PC-3 (cell line): ENCODE results near the gene ESF1. TPM values are rescaled to one million over a fixed set of nuclear protein-coding genes. Genes with fewer than 3 reads are reported as not detected.

Source experiments
- ATAC-seq: fragments of 200-7000 bp; cut with Tn5 transposase; 2 replicates; pipeline ENCODE4 v1.9.1; 2020; ENCODE audit warnings: mild to moderate bottlenecking, moderate library complexity
- BruUV-seq: library from RNA; stranded (reverse); fragments of 400-500 nt; replicated peaks from 2 replicates; lab custom pipeline; 2021; lab: Mats Ljungman, UMichigan
- CTCF ChIA-PET: fragments of 300-600 bp; sonication (Branson Sonifier 250); formaldehyde crosslinking; loops from one replicate; lab custom pipeline; 2022; ENCODE audit warnings: antibody characterized with exemption; lab: Charles Lee
- POLR2A ChIA-PET: fragments of 300-600 bp; sonication (Branson Sonifier 250); formaldehyde crosslinking; loops from one replicate; lab custom pipeline; 2022; ENCODE audit warnings: antibody characterized with exemption; ENCODE audit not compliant: unreplicated experiment; lab: Charles Lee
- DNase-seq: peaks from one replicate; pipeline ENCODE4 v3.0.0-alpha.2; 2015
- H2AFZ ChIP-seq: fragments of 300-600 bp; sonication (generic); 2 replicates; pipeline ENCODE4 v1.6.0; 2016; ENCODE audit warnings: antibody characterized with exemption, low read length
- H3F3A ChIP-seq: fragments of 300-600 bp; sonication (generic); one replicate; pipeline ENCODE4 v1.6.0; 2017; ENCODE audit warnings: antibody characterized with exemption, low read length, control low read depth, mild to moderate bottlenecking; ENCODE audit not compliant: unreplicated experiment
- H3K27ac ChIP-seq: fragments of 300-600 bp; sonication (generic); 2 replicates; pipeline ENCODE4 v1.5.1; 2016; ENCODE audit warnings: mild to moderate bottlenecking, low read length
- H3K27me3 ChIP-seq: fragments of 300-600 bp; sonication (generic); 2 replicates; pipeline ENCODE4 v1.6.1; 2016; ENCODE audit warnings: low read length, mixed read lengths
- H3K36me3 ChIP-seq: fragments of 300-600 bp; sonication (generic); 2 replicates; pipeline ENCODE4 v1.6.1; 2016; ENCODE audit warnings: low read depth, mixed run types, low read length, mixed read lengths
- H3K4me1 ChIP-seq: fragments of 300-600 bp; sonication (generic); 2 replicates; pipeline ENCODE4 v1.5.1; 2016; ENCODE audit warnings: low read length; ENCODE audit not compliant: insufficient read depth
- H3K4me2 ChIP-seq: fragments of 300-600 bp; sonication (generic); 2 replicates; pipeline ENCODE4 v1.6.0; 2016; ENCODE audit warnings: low read length
- H3K4me3 ChIP-seq: fragments of 300-600 bp; sonication (generic); 2 replicates; pipeline ENCODE4 v1.5.1; 2016; ENCODE audit warnings: mild to moderate bottlenecking, low read length, mixed read lengths
- H3K79me2 ChIP-seq: fragments of 300-600 bp; sonication (generic); 2 replicates; pipeline ENCODE4 v1.6.1; 2017; ENCODE audit warnings: low read length, mixed read lengths
- H3K9ac ChIP-seq: fragments of 300-600 bp; sonication (generic); 2 replicates; pipeline ENCODE4 v1.6.0; 2016; ENCODE audit warnings: mild to moderate bottlenecking, low read length
- H3K9me2 ChIP-seq: fragments of 300-600 bp; sonication (generic); replicated peaks from 2 replicates; pipeline ENCODE4 v1.6.1; 2016; ENCODE audit warnings: mixed run types, low read length, mixed read lengths
- H3K9me3 ChIP-seq: fragments of 300-600 bp; sonication (generic); 2 replicates; pipeline ENCODE4 v1.6.1; 2016; ENCODE audit warnings: low read length, mixed read lengths
- H4K20me1 ChIP-seq: fragments of 300-600 bp; sonication (generic); 2 replicates; pipeline ENCODE4 v1.6.1; 2016; ENCODE audit warnings: low read length, mixed read lengths
- EZH2 ChIP-seq: fragments of 300-600 bp; sonication (generic); IDR thresholded peaks from one replicate; pipeline ENCODE4 v1.6.1; 2017; ENCODE audit warnings: antibody characterized with exemption, mild to moderate bottlenecking, low read length; ENCODE audit not compliant: unreplicated experiment
- EZH2phosphoT487 ChIP-seq: fragments of 300-600 bp; sonication (generic); IDR thresholded peaks from 2 replicates; pipeline ENCODE4 v1.6.1; 2018; ENCODE audit warnings: mild to moderate bottlenecking, antibody characterized with exemption, low read length, borderline replicate concordance
- intact Hi-C: fragments of 100-400 bp; cut with micrococcal nuclease; formaldehyde crosslinking; loops from 2 replicates; pipeline ENCODE4 v1.9.0; 2023
- total RNA-seq: library from RNA; depleted of rRNA; stranded (reverse); fragments of >200 nt; gene quantifications from 2 replicates; pipeline ENCODE4 v1.2.3, GENCODE V29; 2014
- TF ChIP-seq, protein P1 (sequence below): fragments of 300-600 bp; sonication (generic); conservative IDR thresholded peaks from 2 replicates; pipeline ENCODE4 v1.5.1; 2017; ENCODE audit warnings: antibody characterized with exemption, low read depth, mild to moderate bottlenecking, low read length

The ESF1 gene
- total RNA-seq, 1 experiment from 2014 or later: 13.7 TPM

DNA sequence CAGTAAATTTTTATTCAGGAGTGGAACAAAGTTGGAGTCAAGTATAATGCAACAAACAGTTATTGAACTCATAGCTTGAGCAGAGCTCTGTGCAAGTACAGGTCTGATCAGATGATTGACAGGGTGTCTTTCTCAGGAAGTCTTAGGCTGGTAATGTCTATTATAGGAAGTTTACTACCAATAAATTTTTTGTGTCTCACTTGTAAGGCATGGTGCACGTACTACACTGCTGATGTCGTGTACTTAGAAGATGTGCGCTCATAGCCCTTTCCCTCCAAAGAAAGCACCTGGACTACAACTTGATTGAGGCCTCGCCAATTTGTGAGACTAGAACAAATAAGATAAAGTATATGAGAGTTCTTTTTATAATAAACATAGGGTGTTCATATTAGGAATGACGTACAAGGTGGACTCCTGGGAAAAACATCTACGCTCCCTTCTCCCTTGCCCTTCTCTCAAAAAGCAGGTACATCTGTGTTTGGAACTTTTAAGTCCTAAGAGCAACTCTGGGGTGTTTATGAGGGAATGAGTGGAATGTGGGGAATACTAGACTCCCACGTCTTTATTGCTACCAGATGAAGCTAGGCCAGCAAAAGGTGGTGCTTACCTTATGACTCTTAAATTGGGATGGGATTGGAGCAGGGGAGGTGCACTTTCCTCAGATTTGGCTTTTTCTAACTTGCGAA lies 1.6 kb upstream of the ESF1 start:
- H3F3A ChIP-seq: no peaks in the 10 kb centered on the region
- no peaks in the 10 kb centered on the region for H3K9me2 ChIP-seq
- H3K4me1 ChIP-seq: peaks cover 19% of the 10 kb centered on the region
- peaks cover 68% of the 10 kb centered on the region for H3K79me2 ChIP-seq
- intact Hi-C loops: loop anchor here (5.0 to 10.0 kb wide), 4 partner anchors 171 to 541 kb away; no protein-coding TSS in a partner anchor
- H2AFZ ChIP-seq: no peak overlapping the region
- no peaks in the 10 kb centered on the region for H3K9me3 ChIP-seq
- peak overlapping the region; percentile 88 for H3K4me2 ChIP-seq
- H3K9ac ChIP-seq: peak overlapping the region; percentile 95
- TF ChIP-seq EZH2 (no peak), EZH2phosphoT487 (no peak)
- TF ChIP-seq, protein P1, sequence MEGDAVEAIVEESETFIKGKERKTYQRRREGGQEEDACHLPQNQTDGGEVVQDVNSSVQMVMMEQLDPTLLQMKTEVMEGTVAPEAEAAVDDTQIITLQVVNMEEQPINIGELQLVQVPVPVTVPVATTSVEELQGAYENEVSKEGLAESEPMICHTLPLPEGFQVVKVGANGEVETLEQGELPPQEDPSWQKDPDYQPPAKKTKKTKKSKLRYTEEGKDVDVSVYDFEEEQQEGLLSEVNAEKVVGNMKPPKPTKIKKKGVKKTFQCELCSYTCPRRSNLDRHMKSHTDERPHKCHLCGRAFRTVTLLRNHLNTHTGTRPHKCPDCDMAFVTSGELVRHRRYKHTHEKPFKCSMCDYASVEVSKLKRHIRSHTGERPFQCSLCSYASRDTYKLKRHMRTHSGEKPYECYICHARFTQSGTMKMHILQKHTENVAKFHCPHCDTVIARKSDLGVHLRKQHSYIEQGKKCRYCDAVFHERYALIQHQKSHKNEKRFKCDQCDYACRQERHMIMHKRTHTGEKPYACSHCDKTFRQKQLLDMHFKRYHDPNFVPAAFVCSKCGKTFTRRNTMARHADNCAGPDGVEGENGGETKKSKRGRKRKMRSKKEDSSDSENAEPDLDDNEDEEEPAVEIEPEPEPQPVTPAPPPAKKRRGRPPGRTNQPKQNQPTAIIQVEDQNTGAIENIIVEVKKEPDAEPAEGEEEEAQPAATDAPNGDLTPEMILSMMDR: no peak
- ChIA-PET POLR2A (no interaction called here), CTCF (no interaction called here)
- no peaks in the 10 kb centered on the region for H4K20me1 ChIP-seq
- H3K36me3 ChIP-seq: peaks cover 43% of the 10 kb centered on the region
- H3K27me3 ChIP-seq: no peaks in the 10 kb centered on the region
- DNase-seq: peak; percentile 49
- H3K27ac ChIP-seq: no peak overlapping the region
- H3K4me3 ChIP-seq: peak overlapping the region; percentile 82
- BruUV-seq: no TSS peak
- ATAC-seq: peak; percentile 52

DNA sequence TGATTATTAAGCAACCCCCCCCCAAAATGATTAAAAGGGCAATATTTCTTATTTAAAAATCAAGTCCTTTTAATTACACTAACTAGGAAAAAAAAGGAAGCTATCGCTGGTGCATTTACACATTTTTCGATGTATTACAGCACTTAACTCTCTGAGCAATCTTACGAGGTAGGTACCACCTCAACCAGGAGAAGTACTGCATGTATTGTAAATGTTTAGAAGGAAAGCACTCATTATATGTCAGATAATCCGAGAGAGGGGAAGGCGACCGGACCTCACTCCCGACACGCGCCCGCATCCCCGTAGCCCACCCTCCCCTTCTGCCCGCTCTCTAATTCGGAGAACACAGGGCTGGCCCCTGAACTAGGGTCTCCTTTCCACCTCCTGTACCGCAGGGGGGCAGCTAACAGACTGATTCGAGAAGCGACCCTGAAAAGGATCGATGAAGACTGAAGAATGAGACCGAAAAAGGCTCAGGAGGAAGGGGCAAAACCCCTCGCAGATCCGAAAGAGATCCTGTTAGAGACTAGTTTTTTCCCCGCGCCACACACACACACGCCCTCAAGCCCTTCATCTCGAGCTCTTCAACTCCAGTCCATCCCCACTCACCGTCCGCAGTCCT lies 337 bp downstream of the ESF1 start:
- no peaks in the 10 kb centered on the region for H3K9me2 ChIP-seq
- no peaks in the 10 kb centered on the region for H3K9me3 ChIP-seq
- CTCF ChIA-PET: interaction anchor here (0.6 kb wide), 2 partner anchors 19 to 277 kb away, joined by 3 to 14 read pairs; no protein-coding TSS in a partner anchor
- peaks cover 40% of the 10 kb centered on the region for H3K36me3 ChIP-seq
- ATAC-seq: no peak; the same call in 1 of the 2 replicates
- peak overlapping the region; percentile 95 for H3K9ac ChIP-seq
- peaks cover 84% of the 10 kb centered on the region for H3K79me2 ChIP-seq
- TF ChIP-seq EZH2phosphoT487: no peak
- TF ChIP-seq EZH2: no peak
- TF ChIP-seq, protein P1: no peak
- H4K20me1 ChIP-seq: no peaks in the 10 kb centered on the region
- BruUV-seq: TSS peak; percentile 59
- POLR2A ChIA-PET: no interaction called here
- no peak for DNase-seq
- H2AFZ ChIP-seq: peak overlapping the region; percentile 99
- peaks cover 19% of the 10 kb centered on the region for H3K4me1 ChIP-seq
- H3K27me3 ChIP-seq: no peaks in the 10 kb centered on the region
- intact Hi-C loops: loop anchor here (10.0 kb wide), 3 partner anchors 170 to 540 kb away; no protein-coding TSS in a partner anchor
- H3K27ac ChIP-seq: no peak overlapping the region
- no peaks in the 10 kb centered on the region for H3F3A ChIP-seq
- peak overlapping the region; percentile 88 for H3K4me2 ChIP-seq
- H3K4me3 ChIP-seq: peak overlapping the region; percentile 82
